GM12872 (cell line): ENCODE results near the gene VCAN.

Experiments used
- TF ChIP-seq, protein P1 (sequence below): IDR thresholded peaks from 3 replicates; pipeline ENCODE4 v1.5.1; 2011; ENCODE audit warnings: low read depth, mild to moderate bottlenecking, low read length, moderate library complexity; ENCODE audit not compliant: insufficient read depth

Gene VCAN

GRCh38 chr5:83513491-83513890, 41.9 kb downstream of the VCAN start:
- TF ChIP-seq, protein P1, sequence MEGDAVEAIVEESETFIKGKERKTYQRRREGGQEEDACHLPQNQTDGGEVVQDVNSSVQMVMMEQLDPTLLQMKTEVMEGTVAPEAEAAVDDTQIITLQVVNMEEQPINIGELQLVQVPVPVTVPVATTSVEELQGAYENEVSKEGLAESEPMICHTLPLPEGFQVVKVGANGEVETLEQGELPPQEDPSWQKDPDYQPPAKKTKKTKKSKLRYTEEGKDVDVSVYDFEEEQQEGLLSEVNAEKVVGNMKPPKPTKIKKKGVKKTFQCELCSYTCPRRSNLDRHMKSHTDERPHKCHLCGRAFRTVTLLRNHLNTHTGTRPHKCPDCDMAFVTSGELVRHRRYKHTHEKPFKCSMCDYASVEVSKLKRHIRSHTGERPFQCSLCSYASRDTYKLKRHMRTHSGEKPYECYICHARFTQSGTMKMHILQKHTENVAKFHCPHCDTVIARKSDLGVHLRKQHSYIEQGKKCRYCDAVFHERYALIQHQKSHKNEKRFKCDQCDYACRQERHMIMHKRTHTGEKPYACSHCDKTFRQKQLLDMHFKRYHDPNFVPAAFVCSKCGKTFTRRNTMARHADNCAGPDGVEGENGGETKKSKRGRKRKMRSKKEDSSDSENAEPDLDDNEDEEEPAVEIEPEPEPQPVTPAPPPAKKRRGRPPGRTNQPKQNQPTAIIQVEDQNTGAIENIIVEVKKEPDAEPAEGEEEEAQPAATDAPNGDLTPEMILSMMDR, result no peak

DNA sequence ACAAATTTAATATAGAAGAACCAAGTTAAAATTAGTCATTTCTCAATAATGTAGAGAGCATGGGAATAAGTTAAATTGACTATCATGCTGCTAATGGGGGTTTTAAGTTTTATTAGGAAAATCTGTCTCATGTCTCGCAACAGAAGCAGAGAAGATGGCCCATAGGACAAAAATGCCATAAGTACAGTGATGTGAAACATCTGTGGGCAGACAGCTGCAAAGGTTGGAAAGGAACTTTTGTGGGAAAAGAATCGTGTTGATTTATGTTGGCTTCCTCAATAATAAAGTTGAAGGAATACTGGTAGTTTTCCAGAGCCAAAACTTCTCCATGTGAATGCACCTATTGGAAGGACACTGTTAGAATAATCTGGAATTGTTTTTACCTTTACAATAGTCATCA, 44.8 kb downstream of the VCAN start:
- TF ChIP-seq, protein P1, result no peak

DNA sequence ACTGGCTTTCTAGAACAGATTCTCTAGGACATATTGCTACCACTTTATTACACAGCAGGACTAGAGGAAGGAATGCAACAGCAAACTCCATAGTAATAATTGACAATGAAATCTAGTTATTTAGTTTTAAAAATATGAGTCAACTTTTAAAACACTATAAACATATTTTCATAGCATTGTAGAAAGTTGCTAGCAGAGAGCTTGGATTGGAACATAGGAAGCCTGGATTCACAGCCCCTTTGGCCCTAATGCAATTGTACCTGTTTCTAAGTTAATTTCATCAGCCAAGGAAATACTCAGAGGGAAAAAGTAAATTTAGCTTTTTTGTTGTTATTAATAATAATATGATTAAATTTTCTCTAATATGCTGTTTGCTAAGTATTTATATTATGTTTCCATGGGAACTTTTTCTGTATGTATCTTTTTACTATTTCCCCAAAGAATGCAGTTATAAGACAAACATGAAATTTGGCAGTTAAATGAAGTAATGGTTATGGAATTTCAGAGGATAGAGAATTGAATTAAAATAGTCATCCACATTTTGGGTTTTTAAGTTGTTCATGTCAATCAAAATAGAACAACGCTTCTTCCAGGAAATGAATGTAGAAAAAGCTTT, 45.6 kb downstream of the VCAN start:
- TF ChIP-seq, protein P1, result no peak

- TF ChIP-seq, protein P1, result no peak
Measured at GRCh38 chr5:83517688-83518085, 46.1 kb downstream of the VCAN start.

DNA sequence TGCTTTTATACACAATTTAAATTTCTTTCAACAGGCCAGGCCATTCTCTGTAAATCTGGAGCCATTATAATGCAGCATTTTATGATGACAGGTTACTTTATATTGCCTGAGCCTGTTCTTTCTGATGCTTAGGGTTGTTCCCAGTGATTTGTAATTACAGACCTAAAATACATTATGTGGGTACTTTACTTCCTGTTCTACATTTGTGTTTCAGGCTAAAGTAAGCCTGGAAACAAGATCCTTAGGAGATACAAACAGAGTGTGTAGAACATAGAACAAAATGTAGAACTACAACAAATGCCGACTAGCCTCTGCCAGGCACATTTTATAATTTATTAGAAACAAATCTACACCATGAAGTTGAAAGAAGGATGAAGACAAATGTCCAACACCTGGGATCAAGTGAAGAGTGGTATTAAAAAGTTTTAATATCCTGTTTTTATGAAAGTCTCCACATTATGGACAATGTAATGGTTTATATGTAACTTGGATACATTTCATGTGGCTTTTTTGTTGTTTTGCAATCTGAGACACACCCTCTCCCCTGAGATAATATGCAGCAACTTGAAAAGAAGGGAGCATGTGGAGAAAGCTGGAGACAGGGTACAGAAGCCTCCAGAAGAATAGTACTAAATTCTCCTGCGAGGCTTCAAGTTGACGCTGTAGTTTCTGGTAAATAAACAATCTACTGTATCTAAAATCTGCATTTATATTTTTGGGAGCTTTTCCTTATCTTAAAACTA, 46.9 kb downstream of the VCAN start:
- TF ChIP-seq, protein P1, result no peak

DNA sequence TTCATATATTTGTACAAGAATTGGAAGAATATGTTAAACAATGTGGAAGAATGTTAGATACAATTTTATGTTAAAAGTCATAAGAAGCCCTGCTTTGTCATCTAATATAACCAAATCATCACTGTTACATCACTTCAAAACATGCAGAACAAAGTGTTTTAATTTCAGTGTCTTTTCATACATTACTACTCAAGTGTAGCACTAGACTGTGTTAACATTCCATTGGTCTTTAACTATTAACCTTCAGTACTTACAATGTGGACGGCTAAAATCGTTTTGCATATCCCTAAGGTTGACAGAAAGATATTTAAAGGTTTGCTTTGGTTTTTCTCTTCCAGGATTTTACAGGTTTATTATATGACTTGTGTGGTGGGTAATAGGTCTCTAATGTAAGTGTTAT, 50.9 kb downstream of the VCAN start:
- TF ChIP-seq, protein P1, result no peak

GRCh38 chr5:83523929-83524328, 52.4 kb downstream of the VCAN start:
- TF ChIP-seq, protein P1, result no peak
